Measurements from ENCODE around the gene CNFN. TPM values are rescaled to one million over a fixed set of nuclear protein-coding genes. Genes with fewer than 3 reads are reported as not detected.

Gene CNFN
- total and polyA plus RNA-seq, 7 donors, result 0.24 to 1.0 (median 0.84) TPM; not detected in 4

DNA sequence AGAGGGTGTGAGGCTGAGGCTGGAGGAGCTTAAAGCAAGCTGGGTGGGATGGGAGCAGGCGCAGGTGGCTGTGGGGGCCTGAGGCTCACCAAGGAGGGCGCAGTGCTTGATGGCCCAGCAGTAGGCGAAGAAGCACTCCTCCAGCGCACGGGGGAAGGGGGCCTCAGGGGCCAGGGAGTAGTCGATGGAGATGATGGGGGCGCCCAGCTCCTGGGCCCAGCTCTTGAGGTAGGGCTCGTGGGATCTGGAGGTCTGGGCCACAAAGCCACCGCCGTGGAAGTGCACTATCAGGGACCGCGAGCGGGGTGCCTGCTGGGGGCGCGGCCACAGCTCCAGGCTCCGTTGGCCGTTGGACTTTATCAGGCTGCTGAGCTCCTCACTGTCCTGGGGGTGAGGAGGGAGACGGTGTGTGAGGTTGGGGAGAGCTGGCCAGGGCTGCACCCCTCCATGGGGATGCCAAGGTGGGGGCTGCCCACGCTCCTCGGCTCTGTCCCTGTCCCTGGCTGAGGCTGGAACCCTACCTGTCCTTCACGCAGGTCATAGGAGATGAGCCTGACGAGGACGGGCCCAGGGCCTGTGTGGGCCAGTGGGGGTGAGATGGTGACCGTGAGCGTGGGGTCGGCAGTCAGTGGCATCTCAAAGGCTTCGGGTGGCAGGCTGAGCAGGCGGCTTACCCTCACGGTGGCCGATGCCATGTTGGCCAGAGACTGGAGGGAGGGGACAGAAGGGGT lies 17.2 kb upstream of the CNFN start:
- DNase-seq (peak in 1 of 2 donors; percentile 38), ATAC-seq (no peak)
- Histone ChIP-seq H3K4me1 (peaks cover 3% of the 10 kb centered on the region), H3K27ac (no peak overlapping the region), H3K9me3 (no peaks in the 10 kb centered on the region), H3K27me3 (ENCODE audit: insufficient read depth in 3 of 3, low read length in 2 of 3) (peaks cover 0 to 1% (median 0%) of the 10 kb centered on the region in 3 donors), H3K36me3 (ENCODE audit: insufficient read depth in 1 of 2, low read depth in 1 of 2) (peaks cover 0 to 8% of the 10 kb centered on the region in 2 donors), H3K4me3 (no peak overlapping the region)
- intact Hi-C loops (cut with DNase I), result no loop called here
- TF ChIP-seq, protein P1, sequence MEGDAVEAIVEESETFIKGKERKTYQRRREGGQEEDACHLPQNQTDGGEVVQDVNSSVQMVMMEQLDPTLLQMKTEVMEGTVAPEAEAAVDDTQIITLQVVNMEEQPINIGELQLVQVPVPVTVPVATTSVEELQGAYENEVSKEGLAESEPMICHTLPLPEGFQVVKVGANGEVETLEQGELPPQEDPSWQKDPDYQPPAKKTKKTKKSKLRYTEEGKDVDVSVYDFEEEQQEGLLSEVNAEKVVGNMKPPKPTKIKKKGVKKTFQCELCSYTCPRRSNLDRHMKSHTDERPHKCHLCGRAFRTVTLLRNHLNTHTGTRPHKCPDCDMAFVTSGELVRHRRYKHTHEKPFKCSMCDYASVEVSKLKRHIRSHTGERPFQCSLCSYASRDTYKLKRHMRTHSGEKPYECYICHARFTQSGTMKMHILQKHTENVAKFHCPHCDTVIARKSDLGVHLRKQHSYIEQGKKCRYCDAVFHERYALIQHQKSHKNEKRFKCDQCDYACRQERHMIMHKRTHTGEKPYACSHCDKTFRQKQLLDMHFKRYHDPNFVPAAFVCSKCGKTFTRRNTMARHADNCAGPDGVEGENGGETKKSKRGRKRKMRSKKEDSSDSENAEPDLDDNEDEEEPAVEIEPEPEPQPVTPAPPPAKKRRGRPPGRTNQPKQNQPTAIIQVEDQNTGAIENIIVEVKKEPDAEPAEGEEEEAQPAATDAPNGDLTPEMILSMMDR (IDR thresholded peaks at IDR 0.05), result no peak
- WGBS, 3 donors, result 91 to 92% (median 92%) methylated on average over 26 to 30 of the region's 30 CpGs

DNA sequence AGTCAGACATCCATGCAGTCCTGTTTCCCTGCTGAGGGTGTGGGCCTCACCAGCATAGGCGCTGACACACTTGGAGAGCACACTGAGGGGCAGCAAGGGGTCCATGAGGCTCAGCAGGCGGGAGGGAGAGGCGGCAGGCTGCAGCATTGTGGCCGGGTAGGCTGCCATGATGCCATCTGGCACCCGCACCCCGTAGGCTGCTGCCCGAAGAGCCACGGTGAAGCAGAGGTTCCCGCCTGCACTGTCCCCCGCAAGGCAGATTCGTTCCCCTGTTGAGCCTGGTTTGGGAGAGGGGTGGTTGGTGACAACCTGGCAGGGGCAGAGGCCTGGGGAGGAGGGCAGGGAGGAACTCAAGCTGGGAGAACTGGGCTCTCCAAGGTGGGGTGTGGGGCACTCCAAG lies 16.0 kb upstream of the CNFN start:
- Histone ChIP-seq H3K27me3 (ENCODE audit: insufficient read depth in 3 of 3, low read length in 2 of 3) (no peaks in the 10 kb centered on the region), H3K9me3 (no peaks in the 10 kb centered on the region), H3K4me3 (no peak overlapping the region), H3K4me1 (peaks cover 6% of the 10 kb centered on the region), H3K27ac (no peak overlapping the region), H3K36me3 (ENCODE audit: insufficient read depth in 1 of 2, low read depth in 1 of 2) (peaks cover 0 to 8% of the 10 kb centered on the region in 2 donors)
- 90 to 94% (median 93%) methylated on average over 11 of the region's 11 CpGs for WGBS, 3 donors
- TF ChIP-seq, protein P1 (IDR thresholded peaks at IDR 0.05), result no peak
- DNase-seq, result no peak
- intact Hi-C loops (cut with DNase I), result no loop called here
- no peak for ATAC-seq

DNA sequence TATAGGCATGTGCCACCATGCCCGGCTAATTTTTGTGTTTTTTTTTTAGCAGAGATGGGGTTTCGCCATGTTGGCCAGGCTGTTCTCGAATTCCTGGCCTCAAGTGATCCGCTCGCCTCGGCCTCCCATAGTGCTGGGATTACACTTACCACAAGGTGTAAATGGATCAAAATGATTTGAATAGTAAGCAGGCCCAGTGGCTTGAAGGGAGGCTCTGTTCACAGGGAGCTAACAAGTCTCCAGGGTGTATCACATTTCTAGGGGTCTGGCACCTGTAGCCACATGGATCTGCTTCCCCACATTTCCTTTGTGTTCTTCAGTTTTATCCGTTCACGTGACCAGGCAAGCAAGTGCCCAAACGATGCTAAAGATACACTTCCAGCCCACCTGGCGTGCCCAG lies 13.5 kb upstream of the CNFN start:
- H3K27me3 ChIP-seq (ENCODE audit: insufficient read depth in 3 of 3, low read length in 2 of 3), result no peaks in the 10 kb centered on the region
- 88 to 93% (median 90%) methylated on average over 10 of the region's 10 CpGs for WGBS, 3 donors
- intact Hi-C loops (cut with DNase I), result no loop called here
- ATAC-seq, result no peak
- no peak overlapping the region for H3K4me3 ChIP-seq
- no peak for DNase-seq
- no peaks in the 10 kb centered on the region for H3K9me3 ChIP-seq
- TF ChIP-seq, protein P1 (IDR thresholded peaks at IDR 0.05), result no peak
- peaks cover 11% of the 10 kb centered on the region for H3K4me1 ChIP-seq
- no peak overlapping the region for H3K27ac ChIP-seq
- peaks cover 0 to 8% of the 10 kb centered on the region in 2 donors for H3K36me3 ChIP-seq (ENCODE audit: insufficient read depth in 1 of 2, low read depth in 1 of 2)

DNA sequence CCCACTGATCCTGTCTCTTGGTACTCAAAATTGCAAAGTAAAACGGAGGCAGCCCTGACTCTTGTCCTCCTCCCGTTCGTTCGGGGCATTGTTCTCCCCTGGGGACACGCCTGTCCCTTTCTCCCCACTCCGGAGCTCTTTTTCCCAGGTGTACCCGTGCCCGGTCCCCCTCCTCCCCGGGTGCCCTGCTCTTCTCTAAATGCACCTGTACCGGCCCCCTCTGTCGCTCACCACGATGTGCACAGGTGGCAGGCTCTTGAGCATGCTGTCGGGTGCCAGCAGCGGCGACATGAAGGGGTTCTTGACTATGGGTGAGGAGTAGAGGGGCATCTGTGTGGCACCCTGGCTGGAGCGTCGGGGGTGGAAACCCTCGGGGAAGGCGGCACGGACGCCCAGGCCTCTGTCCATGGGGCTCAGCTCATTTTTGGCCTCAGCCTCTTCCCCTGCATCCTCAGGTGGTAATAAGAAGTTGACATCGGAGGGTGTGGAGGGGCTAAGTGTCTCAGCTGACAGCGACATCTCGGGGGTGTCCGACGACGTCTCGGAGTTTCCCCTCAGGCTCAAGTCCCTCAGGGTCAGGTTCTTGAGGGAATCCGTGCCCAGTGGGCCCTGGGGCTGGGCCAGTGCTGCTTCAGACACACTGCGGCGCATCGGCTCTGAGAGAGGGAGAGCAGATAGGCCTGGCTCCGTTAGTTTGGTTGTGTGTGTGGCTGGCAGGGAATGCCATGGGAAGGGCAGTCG lies 12.4 kb upstream of the CNFN start:
- intact Hi-C loops (cut with DNase I), result no loop called here
- H3K9me3 ChIP-seq, result no peaks in the 10 kb centered on the region
- no peak overlapping the region for H3K27ac ChIP-seq
- 60 to 69% (median 67%) methylated on average over 34 of the region's 34 CpGs for WGBS, 3 donors
- peaks cover 14% of the 10 kb centered on the region for H3K4me1 ChIP-seq
- H3K4me3 ChIP-seq, result peak overlapping the region; percentile 76
- DNase-seq, result no peak
- TF ChIP-seq, protein P1 (IDR thresholded peaks at IDR 0.05), result no peak
- no peak for ATAC-seq
- H3K27me3 ChIP-seq (ENCODE audit: insufficient read depth in 3 of 3, low read length in 2 of 3), result no peaks in the 10 kb centered on the region
- peaks cover 0 to 1% of the 10 kb centered on the region in 2 donors for H3K36me3 ChIP-seq (ENCODE audit: insufficient read depth in 1 of 2, low read depth in 1 of 2)
